HG02938 (cell line): ENCODE measurements around the gene HBA1.
"Not testable (repeated sequence)": the region's sequence is repeated elsewhere in the genome, so short reads cannot be mapped to it uniquely, and the experiment has no call there.

Source experiments
- ATAC-seq: cut with Tn5 transposase; IDR thresholded peaks from one replicate; pipeline ENCODE4 v1.9.1; 2021; ENCODE audit warnings: mild to moderate bottlenecking, moderate library complexity; ENCODE audit not compliant: unreplicated experiment

HBA1 gene

DNA sequence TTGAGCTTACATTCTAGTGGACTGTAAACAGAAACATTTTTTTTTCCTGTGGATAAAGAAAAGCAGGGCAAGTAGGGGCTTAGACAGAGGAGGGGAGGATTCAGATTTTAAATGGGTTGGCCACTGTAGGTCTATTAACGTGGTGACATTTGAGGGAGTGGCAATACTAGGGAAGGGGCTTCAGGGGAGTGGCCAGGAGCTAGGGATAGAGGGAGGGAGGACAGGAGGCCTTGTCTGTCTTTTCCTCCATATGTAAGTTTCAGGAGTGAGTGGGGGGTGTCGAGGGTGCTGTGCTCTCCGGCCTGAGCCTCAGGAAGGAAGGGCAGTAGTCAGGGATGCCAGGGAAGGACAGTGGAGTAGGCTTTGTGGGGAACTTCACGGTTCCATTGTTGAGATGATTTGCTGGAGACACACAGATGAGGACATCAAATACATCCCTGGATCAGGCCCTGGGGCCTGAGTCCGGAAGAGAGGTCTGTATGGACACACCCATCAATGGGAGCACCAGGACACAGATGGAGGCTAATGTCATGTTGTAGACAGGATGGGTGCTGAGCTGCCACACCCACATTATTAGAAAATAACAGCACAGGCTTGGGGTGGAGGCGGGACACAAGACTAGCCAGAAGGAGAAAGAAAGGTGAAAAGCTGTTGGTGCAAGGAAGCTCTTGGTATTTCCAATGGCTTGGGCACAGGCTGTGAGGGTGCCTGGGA is 17.2 kb upstream of the HBA1 start:
- no peak for ATAC-seq

DNA sequence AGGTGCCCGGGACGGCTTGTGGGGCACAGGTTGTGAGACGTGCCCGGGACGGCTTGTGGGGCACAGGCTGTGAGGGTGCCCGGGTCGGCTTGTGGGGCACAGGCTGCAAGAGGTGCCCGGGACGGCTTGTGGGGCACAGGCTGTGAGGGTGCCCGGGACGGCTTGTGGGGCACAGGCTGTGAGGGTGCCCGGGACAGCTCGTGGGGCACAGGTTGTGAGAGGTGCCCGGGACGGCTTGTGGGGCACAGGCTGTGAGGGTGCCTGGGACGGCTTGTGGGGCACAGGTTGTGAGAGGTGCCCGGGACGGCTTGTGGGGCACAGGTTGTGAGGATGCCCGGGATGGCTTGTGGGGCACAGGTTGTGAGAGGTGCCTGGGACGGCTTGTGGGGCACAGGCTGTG is 16.2 kb upstream of the HBA1 start:
- ATAC-seq, result not testable (repeated sequence)

DNA sequence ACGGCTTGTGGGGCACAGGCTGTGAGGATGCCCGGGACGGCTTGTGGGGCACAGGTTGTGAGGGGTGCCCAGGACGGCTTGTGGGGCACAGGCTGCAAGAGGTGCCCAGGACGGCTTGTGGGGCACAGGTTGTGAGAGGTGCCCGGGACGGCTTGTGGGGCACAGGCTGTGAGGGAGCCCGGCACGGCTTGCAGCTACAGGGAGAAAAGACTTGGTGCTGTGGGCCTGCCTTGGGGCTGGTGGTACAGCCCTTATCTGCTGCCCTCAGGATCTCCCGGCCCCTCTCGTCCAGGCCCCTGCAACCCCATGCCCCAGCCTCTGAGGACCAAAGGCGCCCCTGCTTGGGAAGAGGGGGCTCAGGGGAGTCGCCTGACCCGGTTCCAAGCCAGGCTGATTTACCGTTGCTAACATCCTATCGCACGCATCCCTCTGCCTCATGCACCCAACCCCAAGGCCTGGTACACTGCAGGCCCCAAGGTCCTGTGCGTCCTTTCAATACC is 15.7 kb upstream of the HBA1 start:
- no peak for ATAC-seq

DNA sequence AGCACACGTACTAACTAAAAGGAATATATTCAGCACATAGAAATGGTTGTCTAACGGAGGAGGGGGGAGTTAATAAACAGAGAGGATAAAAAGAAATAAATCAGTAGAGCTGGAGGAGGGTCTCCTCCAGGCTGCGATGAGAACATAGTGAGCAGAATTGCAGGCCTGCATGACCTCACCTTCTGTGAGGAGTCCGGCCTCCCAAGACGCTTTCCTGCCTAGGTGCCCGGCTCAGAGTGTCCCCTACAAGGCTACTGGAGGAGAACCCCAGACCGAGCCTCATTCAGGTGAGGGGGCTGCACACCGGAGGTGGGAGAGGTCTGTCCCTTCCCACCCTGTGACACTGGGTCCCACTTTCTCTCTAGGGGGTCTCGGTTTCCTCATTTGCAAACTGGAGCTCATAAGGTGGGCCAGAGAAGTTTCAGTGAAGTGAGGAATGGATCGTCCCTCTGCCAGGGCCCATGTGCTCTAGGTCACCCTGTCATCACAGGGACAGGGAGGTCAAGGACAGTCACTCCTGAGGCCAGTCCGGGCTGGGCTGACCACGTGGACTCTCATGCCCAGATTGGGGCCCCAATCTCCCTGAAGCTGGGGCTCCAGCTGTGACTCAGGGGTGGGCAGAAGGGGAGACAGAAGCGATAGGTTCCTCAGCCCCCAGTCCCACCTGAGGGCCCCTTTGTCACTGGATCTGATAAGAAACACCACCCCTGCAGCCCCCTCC is 14.0 kb upstream of the HBA1 start:
- ATAC-seq, result no peak

DNA sequence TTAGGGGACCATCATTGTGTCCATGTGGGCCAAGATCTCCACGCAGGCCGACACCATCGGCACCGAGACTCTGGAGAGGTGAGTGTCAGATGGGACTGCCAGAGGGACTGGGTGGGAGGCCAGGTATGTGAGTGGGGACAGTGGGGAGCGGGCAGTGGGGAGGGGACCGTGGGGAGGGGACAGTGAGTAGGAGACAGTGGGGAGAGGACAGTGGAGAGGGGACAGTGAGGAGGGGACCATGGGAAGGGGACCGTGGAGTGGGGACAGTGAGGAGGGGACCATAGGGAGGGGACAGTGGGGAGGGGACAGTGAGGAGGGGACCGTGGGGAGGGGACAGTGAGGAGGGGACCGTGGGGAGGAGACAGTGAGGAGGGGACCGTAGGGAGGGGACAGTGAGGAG is 13.3 kb upstream of the HBA1 start:
- ATAC-seq, result not testable (repeated sequence)

DNA sequence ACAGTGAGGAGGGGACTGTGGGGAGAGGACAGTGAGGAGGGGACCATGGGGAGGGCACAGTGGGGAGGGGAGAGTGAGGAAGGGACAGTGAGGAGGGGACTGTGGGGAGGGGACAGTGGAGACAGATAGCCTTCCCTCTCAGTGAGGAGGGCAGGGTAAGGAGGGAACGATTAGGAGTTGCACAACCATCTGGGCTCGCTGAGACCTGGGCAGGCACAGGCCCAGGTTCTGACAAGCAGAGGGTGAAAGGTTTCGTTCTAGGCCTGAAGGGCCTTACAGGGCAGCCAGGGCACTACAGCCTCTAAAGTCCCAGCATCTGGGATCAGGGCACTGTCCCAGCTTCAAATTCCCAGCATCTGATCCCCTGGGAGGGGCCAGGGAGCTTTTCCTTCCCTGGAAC is 12.8 kb upstream of the HBA1 start:
- ATAC-seq, result not testable (repeated sequence)

DNA sequence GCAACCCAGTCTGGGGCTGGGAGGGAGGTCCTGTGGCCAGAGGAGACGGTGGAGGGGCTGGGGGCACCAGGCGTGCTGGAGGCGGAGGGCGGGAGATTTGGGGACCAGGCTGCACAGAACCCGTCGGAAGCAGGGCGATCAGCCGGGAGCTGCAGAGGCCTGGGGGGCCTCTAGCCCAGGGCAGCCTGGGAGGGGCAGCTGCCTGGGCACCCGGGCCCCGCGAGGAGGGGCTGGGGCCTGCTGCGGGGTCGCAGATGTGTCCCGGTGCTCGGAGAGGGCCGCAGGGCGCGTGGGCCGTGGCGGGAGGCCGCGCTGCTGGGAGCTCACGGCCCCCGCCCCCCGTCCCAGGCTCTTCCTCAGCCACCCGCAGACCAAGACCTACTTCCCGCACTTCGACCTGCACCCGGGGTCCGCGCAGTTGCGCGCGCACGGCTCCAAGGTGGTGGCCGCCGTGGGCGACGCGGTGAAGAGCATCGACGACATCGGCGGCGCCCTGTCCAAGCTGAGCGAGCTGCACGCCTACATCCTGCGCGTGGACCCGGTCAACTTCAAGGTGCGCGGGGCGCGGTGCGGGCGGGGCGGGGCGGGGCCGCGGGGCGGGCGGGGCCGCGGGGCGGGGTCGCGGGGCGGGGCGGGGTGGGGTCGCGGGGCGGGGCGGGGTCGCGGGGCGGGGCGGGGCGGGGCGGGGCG is 12.2 kb upstream of the HBA1 start:
- not testable (repeated sequence) for ATAC-seq

DNA sequence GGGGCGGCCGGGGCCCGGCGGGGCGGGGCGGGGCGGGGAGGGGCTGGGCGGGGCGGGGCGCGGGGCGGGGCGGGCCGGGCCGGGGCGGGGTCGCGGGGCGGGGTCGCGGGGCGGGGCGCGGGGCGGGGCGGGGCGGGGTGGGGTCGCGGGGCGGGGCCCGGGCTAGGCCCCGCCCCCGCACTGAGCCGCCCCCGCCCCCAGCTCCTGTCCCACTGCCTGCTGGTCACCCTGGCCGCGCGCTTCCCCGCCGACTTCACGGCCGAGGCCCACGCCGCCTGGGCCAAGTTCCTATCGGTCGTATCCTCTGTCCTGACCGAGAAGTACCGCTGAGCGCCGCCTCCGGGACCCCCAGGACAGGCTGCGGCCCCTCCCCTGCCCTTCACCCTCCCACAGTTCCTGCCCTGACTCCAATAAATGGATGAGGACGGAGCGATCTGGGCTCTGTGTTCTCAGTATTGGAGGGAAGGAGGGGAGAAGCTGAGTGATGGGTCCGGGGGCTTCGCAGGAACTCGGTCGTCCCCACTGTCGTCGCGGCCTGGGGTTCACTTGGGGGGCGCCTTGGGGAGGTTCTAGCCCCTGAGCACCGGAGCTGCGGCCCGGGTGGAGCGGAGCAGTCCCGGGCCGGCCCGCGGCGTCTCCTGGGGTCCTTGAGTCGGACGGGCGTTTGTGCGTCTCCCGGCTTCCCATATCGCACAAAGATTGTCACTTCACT is 11.5 kb upstream of the HBA1 start:
- no peak for ATAC-seq

DNA sequence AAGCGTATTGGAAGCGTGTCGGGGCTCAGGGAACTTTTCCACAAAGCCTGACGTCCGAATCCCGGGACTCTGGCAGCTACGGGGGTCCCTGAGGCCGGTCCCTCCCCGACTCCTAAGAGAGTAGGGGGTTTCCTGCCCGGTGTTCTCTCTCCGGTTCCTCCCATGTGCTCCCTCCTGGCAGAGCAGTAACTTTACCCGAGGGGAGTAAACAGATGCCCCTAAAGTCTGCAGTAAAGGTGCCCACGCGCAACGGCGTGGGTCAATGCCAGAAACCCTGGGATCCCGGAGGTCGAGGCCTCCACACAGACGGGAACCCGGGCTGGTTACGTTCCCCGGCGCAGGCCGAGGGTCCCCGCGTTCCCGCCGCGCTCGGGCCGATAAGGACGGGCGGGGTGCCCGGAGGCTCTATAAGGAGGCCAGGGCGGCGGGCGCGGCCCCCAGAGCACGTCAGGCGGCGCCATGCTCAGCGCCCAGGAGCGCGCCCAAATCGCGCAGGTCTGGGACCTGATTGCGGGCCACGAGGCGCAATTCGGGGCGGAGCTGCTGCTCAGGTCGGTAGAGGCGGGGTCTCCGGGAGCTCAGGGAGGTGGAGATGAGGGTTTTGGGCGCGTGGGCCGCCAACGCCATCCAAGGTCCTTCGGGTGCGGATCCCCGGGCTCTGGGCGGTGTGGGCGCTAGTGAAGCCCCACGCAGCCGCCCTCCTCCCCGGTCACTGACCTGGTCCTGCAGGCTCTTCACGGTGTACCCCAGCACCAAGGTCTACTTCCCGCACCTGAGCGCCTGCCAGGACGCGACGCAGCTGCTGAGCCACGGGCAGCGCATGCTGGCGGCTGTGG is 10.7 kb upstream of the HBA1 start, which contains the start of gene HBM:
Gene HBM, plus strand, starts transcription at position 440 of the 836 bp plus-strand sequence. Its CDS starts 20 bp downstream, at position 460.
- ATAC-seq, result no peak

DNA sequence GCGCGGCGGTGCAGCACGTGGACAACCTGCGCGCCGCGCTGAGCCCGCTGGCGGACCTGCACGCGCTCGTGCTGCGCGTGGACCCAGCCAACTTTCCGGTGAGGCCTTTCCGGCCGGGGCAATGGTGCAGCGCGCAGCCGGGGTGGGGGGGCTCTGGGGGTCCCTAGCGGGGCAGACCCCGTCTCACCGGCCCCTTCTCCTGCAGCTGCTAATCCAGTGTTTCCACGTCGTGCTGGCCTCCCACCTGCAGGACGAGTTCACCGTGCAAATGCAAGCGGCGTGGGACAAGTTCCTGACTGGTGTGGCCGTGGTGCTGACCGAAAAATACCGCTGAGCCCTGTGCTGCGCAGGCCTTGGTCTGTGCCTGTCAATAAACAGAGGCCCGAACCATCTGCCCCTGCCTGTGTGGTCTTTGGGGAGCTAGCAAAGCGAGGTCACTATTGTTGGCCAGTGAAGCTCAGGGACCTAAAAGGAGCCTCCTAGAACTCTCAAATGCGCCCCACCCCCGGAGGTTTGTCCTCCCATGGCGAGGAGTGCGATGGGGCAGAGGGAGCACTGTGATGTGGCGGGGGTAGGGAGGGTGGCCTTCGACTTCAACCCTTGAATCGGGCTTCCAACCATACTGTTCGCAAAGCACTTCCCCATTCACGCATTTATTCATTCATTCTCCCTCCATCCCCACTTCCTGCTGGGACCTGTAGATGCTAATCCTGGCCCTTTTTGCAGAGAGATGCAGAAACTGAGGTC is 9.9 kb upstream of the HBA1 start:
- ATAC-seq, result no peak

DNA sequence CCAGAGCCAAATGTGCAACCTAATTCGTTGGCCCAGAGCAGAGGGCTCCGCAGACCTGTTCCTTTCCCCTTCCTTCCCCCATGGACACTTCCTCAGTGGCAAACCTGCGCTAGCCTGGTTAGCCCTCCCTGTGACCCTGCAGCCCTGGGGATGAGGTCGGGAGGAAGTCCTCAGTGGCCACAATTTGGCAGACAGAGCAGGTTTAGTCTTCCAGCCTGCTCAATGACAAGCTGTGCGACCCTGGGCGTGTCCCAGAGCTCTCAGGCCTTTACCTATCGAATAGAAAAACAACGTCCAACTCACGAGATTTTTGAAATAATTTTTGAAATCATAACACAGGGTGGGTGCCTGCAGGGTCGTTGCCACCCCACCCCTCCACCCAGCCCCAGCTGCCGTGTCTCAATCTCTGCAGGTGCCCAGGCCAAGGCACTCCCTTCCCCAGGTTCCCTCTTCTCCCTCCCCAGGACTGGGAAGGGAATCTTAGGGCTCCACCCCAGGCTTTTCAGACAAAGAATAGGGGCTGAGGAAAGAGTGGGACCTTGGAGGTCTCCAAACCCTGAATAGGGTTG is 9.3 kb upstream of the HBA1 start:
- no peak for ATAC-seq

DNA sequence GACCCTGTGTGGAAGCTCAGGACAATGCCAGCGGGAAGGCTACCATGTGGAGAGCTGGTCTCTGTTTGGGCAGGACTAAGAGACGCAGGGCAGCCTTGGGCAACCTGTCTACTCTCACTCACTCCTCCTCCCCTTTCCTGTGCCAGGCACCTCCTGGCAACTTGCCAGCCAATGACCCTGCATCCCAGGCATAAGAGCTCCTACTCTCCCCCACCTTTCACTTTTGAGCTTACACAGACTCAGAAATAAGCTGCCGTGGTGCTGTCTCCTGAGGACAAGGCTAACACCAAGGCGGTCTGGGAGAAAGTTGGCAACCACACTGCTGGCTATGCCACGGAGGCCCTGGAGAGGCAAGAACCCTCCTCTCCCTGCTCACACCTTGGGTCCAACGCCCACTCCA is 8.1 kb upstream of the HBA1 start:
- no peak for ATAC-seq

DNA sequence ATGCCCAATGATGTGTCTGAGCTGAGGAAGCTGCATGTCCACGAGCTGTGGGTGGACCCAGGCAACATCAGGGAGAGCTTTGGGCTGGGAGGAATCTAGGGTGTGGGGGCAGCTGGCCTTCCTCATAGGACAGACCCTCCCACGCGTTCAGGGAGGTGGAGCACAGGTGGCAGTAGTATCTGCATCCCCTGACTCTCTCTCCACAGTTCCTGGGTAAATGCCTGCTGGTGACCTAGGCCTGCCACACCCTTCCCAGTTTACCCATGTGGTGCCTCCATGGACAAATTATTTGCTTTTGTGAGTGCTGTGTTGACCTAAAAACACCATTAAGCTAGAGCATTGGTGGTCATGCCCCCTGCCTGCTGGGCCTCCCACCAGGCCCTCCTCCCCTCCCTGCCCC is 7.5 kb upstream of the HBA1 start:
- ATAC-seq, result no peak

DNA sequence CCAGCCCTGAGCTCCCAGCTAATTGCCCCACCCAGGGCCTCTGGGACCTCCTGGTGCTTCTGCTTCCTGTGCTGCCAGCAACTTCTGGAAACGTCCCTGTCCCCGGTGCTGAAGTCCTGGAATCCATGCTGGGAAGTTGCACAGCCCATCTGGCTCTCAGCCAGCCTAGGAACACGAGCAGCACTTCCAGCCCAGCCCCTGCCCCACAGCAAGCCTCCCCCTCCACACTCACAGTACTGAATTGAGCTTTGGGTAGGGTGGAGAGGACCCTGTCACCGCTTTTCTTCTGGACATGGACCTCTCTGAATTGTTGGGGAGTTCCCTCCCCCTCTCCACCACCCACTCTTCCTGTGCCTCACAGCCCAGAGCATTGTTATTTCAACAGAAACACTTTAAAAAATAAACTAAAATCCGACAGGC is 6.4 kb upstream of the HBA1 start:
- ATAC-seq, result not testable (repeated sequence)

DNA sequence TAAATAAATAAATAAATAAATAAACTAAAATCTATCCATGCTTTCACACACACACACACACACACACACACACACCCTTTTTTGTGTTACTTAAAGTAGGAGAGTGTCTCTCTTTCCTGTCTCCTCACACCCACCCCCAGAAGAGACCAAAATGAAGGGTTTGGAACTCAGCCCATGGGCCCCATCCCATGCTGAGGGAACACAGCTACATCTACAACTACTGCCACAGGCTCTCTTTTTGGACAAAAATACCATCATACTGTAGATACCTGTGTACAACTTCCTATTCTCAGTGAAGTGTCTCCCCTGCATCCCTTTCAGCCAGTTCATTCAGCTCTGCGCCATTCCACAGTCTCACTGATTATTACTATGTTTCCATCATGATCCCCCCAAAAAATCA is 5.7 kb upstream of the HBA1 start:
- no peak for ATAC-seq

DNA sequence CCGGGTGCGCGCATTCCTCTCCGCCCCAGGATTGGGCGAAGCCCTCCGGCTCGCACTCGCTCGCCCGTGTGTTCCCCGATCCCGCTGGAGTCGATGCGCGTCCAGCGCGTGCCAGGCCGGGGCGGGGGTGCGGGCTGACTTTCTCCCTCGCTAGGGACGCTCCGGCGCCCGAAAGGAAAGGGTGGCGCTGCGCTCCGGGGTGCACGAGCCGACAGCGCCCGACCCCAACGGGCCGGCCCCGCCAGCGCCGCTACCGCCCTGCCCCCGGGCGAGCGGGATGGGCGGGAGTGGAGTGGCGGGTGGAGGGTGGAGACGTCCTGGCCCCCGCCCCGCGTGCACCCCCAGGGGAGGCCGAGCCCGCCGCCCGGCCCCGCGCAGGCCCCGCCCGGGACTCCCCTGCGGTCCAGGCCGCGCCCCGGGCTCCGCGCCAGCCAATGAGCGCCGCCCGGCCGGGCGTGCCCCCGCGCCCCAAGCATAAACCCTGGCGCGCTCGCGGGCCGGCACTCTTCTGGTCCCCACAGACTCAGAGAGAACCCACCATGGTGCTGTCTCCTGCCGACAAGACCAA is 4.0 kb upstream of the HBA1 start, which contains the start of gene HBA2:
Gene HBA2, plus strand, starts transcription at position 503 of the 568 bp plus-strand sequence. Its CDS starts 37 bp downstream, at position 540.
- not testable (repeated sequence) for ATAC-seq

DNA sequence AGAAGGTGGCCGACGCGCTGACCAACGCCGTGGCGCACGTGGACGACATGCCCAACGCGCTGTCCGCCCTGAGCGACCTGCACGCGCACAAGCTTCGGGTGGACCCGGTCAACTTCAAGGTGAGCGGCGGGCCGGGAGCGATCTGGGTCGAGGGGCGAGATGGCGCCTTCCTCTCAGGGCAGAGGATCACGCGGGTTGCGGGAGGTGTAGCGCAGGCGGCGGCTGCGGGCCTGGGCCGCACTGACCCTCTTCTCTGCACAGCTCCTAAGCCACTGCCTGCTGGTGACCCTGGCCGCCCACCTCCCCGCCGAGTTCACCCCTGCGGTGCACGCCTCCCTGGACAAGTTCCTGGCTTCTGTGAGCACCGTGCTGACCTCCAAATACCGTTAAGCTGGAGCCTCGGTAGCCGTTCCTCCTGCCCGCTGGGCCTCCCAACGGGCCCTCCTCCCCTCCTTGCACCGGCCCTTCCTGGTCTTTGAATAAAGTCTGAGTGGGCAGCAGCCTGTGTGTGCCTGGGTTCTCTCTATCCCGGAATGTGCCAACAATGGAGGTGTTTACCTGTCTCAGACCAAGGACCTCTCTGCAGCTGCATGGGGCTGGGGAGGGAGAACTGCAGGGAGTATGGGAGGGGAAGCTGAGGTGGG is 3.1 kb upstream of the HBA1 start:
- not testable (repeated sequence) for ATAC-seq
